GM10248 (cell line): ENCODE results near the gene NOC4L.

Experiments
- CTCF ChIA-PET: fragments of 300-600 bp; sonication (Branson Sonifier 250); formaldehyde crosslinking; extraction: SDS; loops from one replicate; lab custom pipeline; 2021; ENCODE audit warnings: antibody characterized with exemption; lab: Yijun Ruan, JAX
- POLR2A ChIA-PET: fragments of 350-650 bp; sonication (Branson Sonifier 250); formaldehyde crosslinking; extraction: SDS; loops from one replicate; lab custom pipeline; 2020; ENCODE audit warnings: antibody characterized with exemption; lab: Yijun Ruan, JAX
- DNase-seq: peaks from one replicate; pipeline ENCODE4 v3.0.0; 2012; ENCODE audit errors: extremely low spot score
- CTCF ChIP-seq: IDR thresholded peaks from 2 replicates; pipeline ENCODE4 v1.5.1; 2012; ENCODE audit warnings: mild to moderate bottlenecking, low read depth; ENCODE audit errors: extremely low read depth, missing control alignments, control extremely low read depth

The NOC4L gene

GRCh38 chr12:132155771-132156572 is 11.7 kb downstream of the NOC4L start:
- DNase-seq = no peak
- POLR2A ChIA-PET = no interaction called here
- TF ChIP-seq CTCF = no peak
- CTCF ChIA-PET = no interaction called here

GRCh38 chr12:132156573-132157325 is 12.5 kb downstream of the NOC4L start:
- DNase-seq = no peak
- POLR2A ChIA-PET = no interaction called here
- TF ChIP-seq CTCF = no peak
- CTCF ChIA-PET = no interaction called here

- no peak for DNase-seq
- POLR2A ChIA-PET = no interaction called here
- no peak for TF ChIP-seq CTCF
Observed at GRCh38 chr12:132157733-132158409, 13.6 kb downstream of the NOC4L start.

GRCh38 chr12:132158677-132159554 is 14.7 kb downstream of the NOC4L start:
- no peak for TF ChIP-seq CTCF
- no peak for DNase-seq
- ChIA-PET CTCF (no interaction called here), POLR2A (no interaction called here)

More at GRCh38 chr12:132157733-132158409, 13.6 kb downstream of the NOC4L start:
- CTCF ChIA-PET = no interaction called here

- CTCF ChIA-PET = interaction anchor here (0.9 kb wide), 1 partner anchor 458 kb away, joined by 3 read pairs; no protein-coding TSS in a partner anchor
- DNase-seq = no peak
Observed at GRCh38 chr12:132159555-132160003, 15.3 kb downstream of the NOC4L start.

More at GRCh38 chr12:132159555-132160003, 15.3 kb downstream of the NOC4L start:
- TF ChIP-seq CTCF = no peak
- POLR2A ChIA-PET = no interaction called here
